Measurements from ENCODE around the gene PIP5K1B. TPM values are rescaled to one million over a fixed set of nuclear protein-coding genes. Genes with fewer than 3 reads are reported as not detected.

The PIP5K1B gene
- total and polyA plus RNA-seq, 4 donors, result 0.09 to 30.9 (median 0.29) TPM

DNA sequence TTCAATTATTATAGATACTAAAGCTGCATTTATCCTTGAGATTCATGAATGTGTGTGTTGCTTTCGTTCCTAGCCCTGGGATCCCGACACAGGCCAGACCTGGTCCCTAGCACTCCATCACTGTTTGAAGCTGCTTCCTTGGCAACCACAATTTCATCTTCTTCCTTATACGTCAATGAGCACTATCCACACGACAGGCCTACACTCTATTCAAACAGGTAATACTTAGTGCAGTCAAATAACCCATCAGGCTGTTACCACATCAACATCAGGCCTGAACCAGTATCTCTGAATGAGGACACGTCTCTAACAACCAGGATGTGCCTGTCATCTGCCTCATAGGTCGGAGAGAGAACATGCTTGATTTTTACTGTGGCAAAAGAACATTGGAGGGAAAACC, 235.5 kb downstream of the PIP5K1B start:
- TF ChIP-seq HNF4A (conservative IDR thresholded peaks at IDR 0.05), result no peak
- TF ChIP-seq, protein P1, sequence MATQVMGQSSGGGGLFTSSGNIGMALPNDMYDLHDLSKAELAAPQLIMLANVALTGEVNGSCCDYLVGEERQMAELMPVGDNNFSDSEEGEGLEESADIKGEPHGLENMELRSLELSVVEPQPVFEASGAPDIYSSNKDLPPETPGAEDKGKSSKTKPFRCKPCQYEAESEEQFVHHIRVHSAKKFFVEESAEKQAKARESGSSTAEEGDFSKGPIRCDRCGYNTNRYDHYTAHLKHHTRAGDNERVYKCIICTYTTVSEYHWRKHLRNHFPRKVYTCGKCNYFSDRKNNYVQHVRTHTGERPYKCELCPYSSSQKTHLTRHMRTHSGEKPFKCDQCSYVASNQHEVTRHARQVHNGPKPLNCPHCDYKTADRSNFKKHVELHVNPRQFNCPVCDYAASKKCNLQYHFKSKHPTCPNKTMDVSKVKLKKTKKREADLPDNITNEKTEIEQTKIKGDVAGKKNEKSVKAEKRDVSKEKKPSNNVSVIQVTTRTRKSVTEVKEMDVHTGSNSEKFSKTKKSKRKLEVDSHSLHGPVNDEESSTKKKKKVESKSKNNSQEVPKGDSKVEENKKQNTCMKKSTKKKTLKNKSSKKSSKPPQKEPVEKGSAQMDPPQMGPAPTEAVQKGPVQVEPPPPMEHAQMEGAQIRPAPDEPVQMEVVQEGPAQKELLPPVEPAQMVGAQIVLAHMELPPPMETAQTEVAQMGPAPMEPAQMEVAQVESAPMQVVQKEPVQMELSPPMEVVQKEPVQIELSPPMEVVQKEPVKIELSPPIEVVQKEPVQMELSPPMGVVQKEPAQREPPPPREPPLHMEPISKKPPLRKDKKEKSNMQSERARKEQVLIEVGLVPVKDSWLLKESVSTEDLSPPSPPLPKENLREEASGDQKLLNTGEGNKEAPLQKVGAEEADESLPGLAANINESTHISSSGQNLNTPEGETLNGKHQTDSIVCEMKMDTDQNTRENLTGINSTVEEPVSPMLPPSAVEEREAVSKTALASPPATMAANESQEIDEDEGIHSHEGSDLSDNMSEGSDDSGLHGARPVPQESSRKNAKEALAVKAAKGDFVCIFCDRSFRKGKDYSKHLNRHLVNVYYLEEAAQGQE (IDR thresholded peaks at IDR 0.05), result no peak
- no peak for TF ChIP-seq EGR1 (IDR thresholded peaks at IDR 0.05; ENCODE audit: low read depth in 2 of 2)
- TF ChIP-seq, protein P2, sequence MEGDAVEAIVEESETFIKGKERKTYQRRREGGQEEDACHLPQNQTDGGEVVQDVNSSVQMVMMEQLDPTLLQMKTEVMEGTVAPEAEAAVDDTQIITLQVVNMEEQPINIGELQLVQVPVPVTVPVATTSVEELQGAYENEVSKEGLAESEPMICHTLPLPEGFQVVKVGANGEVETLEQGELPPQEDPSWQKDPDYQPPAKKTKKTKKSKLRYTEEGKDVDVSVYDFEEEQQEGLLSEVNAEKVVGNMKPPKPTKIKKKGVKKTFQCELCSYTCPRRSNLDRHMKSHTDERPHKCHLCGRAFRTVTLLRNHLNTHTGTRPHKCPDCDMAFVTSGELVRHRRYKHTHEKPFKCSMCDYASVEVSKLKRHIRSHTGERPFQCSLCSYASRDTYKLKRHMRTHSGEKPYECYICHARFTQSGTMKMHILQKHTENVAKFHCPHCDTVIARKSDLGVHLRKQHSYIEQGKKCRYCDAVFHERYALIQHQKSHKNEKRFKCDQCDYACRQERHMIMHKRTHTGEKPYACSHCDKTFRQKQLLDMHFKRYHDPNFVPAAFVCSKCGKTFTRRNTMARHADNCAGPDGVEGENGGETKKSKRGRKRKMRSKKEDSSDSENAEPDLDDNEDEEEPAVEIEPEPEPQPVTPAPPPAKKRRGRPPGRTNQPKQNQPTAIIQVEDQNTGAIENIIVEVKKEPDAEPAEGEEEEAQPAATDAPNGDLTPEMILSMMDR (IDR thresholded peaks at IDR 0.05; ENCODE audit: low read depth, low read length, missing input control), result no peak
- TF ChIP-seq YY1 (IDR thresholded peaks at IDR 0.05), result no peak
- no peak for TF ChIP-seq NR2F2 (IDR thresholded peaks at IDR 0.05)
- TF ChIP-seq TAF1 (conservative IDR thresholded peaks at IDR 0.05), result no peak
- no peak for TF ChIP-seq SP1 (IDR thresholded peaks at IDR 0.05)
- TF ChIP-seq FOXA2 (IDR thresholded peaks at IDR 0.05), result no peak
- TF ChIP-seq, protein P3, sequence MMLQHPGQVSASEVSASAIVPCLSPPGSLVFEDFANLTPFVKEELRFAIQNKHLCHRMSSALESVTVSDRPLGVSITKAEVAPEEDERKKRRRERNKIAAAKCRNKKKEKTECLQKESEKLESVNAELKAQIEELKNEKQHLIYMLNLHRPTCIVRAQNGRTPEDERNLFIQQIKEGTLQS (IDR thresholded peaks at IDR 0.05), result no peak
- TF ChIP-seq, protein P4, sequence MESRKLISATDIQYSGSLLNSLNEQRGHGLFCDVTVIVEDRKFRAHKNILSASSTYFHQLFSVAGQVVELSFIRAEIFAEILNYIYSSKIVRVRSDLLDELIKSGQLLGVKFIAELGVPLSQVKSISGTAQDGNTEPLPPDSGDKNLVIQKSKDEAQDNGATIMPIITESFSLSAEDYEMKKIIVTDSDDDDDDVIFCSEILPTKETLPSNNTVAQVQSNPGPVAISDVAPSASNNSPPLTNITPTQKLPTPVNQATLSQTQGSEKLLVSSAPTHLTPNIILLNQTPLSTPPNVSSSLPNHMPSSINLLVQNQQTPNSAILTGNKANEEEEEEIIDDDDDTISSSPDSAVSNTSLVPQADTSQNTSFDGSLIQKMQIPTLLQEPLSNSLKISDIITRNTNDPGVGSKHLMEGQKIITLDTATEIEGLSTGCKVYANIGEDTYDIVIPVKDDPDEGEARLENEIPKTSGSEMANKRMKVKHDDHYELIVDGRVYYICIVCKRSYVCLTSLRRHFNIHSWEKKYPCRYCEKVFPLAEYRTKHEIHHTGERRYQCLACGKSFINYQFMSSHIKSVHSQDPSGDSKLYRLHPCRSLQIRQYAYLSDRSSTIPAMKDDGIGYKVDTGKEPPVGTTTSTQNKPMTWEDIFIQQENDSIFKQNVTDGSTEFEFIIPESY (IDR thresholded peaks at IDR 0.05), result no peak
- TF ChIP-seq JUND (IDR thresholded peaks at IDR 0.05), result no peak
- no peak for TF ChIP-seq RXRA (IDR thresholded peaks at IDR 0.05)
- no peak for TF ChIP-seq RAD21 (IDR thresholded peaks at IDR 0.05)
- TF ChIP-seq, protein P5, sequence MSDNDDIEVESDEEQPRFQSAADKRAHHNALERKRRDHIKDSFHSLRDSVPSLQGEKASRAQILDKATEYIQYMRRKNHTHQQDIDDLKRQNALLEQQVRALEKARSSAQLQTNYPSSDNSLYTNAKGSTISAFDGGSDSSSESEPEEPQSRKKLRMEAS (IDR thresholded peaks at IDR 0.05), result no peak
- no peak for TF ChIP-seq GABPA (IDR thresholded peaks at IDR 0.05 in 1 of 2, conservative IDR thresholded peaks at IDR 0.05 in 1 of 2)
- no peak for TF ChIP-seq HNF4G (IDR thresholded peaks at IDR 0.05)
- no peaks in the 10 kb centered on the region for H3K9me3 ChIP-seq (ENCODE audit: control insufficient read depth in 4 of 4, low read length in 3 of 4)
- no peak overlapping the region for H3K9ac ChIP-seq (ENCODE audit: low read depth in 1 of 2, low read length in 2 of 2)
- peaks cover 0 to 5% (median 0%) of the 10 kb centered on the region in 4 donors for H3K27me3 ChIP-seq (ENCODE audit: control insufficient read depth in 4 of 4, insufficient read depth in 4 of 4, low read length in 3 of 4)
- no peak for DNase-seq (ENCODE audit: low spot score)
- no peak overlapping the region for H3K4me3 ChIP-seq (ENCODE audit: low read depth in 1 of 3, low read length in 3 of 3)
- H3K36me3 ChIP-seq (ENCODE audit: control insufficient read depth in 4 of 4, insufficient read depth in 3 of 4, low read depth in 1 of 4, low read length in 3 of 4), result no peaks in the 10 kb centered on the region
- no peaks in the 10 kb centered on the region for H3K4me1 ChIP-seq (ENCODE audit: control insufficient read depth in 4 of 4, insufficient read depth in 4 of 4, low read length in 3 of 4)
- 84% methylated on average over 6 of the region's 6 CpGs for WGBS
- no peak overlapping the region for H3K27ac ChIP-seq (ENCODE audit: low read depth in 1 of 2, low read length in 2 of 2)
